HepG2 (cell line): ENCODE measurements around the gene USB1. TPM values are rescaled to one million over a fixed set of nuclear protein-coding genes. Genes with fewer than 3 reads are reported as not detected.

ENCODE experiments used
- HNRNPK ChIP-seq: fragments of 200-400 bp; formaldehyde crosslinking; IDR thresholded peaks from 2 replicates; pipeline ENCODE4 v1.6.1; 2018; ENCODE audit warnings: low read length, low read depth, moderate library complexity, mild to moderate bottlenecking; ENCODE audit not compliant: poor library complexity, severe bottlenecking
- HNRNPLL ChIP-seq: fragments of 200-400 bp; formaldehyde crosslinking; IDR thresholded peaks from 2 replicates; pipeline ENCODE4 v1.6.1; 2017; ENCODE audit warnings: mild to moderate bottlenecking, low read depth, low read length; ENCODE audit not compliant: poor library complexity, severe bottlenecking
- HOXA3 ChIP-seq: sonication (generic); formaldehyde crosslinking; IDR thresholded peaks from 2 replicates; pipeline ENCODE4 v1.5.0; 2020; ENCODE audit warnings: missing genetic modification reagents
- HOXA5 ChIP-seq: sonication (generic); formaldehyde crosslinking; IDR thresholded peaks from 2 replicates; pipeline ENCODE4 v1.4.0; 2020; ENCODE audit warnings: missing genetic modification reagents
- MAZ ChIP-seq, 2 experiments: sonication (generic) in 1 of 2; formaldehyde crosslinking in 1 of 2; IDR thresholded peaks; 2 replicates each; pipeline versions ENCODE4 v1.5.0 to v1.6.1; 2012 to 2020; ENCODE audit warnings: low read depth in 2 of 2, mild to moderate bottlenecking in 2 of 2, borderline replicate concordance in 1 of 2, improper control_type of control experiment in 1 of 2, low read length in 1 of 2, missing genetic modification reagents in 1 of 2, moderate library complexity in 1 of 2
- NFATC3 ChIP-seq: sonication (generic); formaldehyde crosslinking; IDR thresholded peaks from 2 replicates; pipeline ENCODE4 v1.5.1; 2020; ENCODE audit warnings: mild to moderate bottlenecking, missing genetic modification reagents
- NR3C1 ChIP-seq: sonication (generic); formaldehyde crosslinking; IDR thresholded peaks from 2 replicates; pipeline ENCODE4 v1.4.0; 2020; ENCODE audit warnings: missing genetic modification reagents
- SALL1 ChIP-seq: sonication (generic); formaldehyde crosslinking; IDR thresholded peaks from 2 replicates; pipeline ENCODE4 v1.8.0; 2022; ENCODE audit warnings: mild to moderate bottlenecking, missing genetic modification reagents
- SAP130 ChIP-seq: IDR thresholded peaks from 2 replicates; pipeline ENCODE4 v1.6.1; 2016; ENCODE audit warnings: low read depth
- SP5 ChIP-seq: IDR thresholded peaks from 2 replicates; pipeline ENCODE4 v1.6.1; 2016; ENCODE audit warnings: low read depth, borderline replicate concordance
- TRIM24 ChIP-seq: sonication (generic); formaldehyde crosslinking; IDR thresholded peaks from 2 replicates; pipeline ENCODE4 v1.8.0; 2022; ENCODE audit warnings: mild to moderate bottlenecking, missing genetic modification reagents
- ZBTB38 ChIP-seq: sonication (generic); formaldehyde crosslinking; IDR thresholded peaks from 2 replicates; pipeline ENCODE4 v1.5.1; 2020; ENCODE audit warnings: mild to moderate bottlenecking, missing genetic modification reagents
- ZC3H13 ChIP-seq: sonication (generic); formaldehyde crosslinking; IDR thresholded peaks from 2 replicates; pipeline ENCODE4 v1.8.1; 2023; ENCODE audit warnings: mild to moderate bottlenecking, missing genetic modification reagents, moderate library complexity
- ZNF33B ChIP-seq: sonication (generic); formaldehyde crosslinking; IDR thresholded peaks from 2 replicates; pipeline ENCODE4 v1.5.1; 2020; ENCODE audit warnings: mild to moderate bottlenecking, missing genetic modification reagents
- ZNF766 ChIP-seq: sonication (generic); formaldehyde crosslinking; IDR thresholded peaks from 2 replicates; pipeline ENCODE4 v1.5.0; 2020; ENCODE audit warnings: missing genetic modification reagents, borderline replicate concordance
- ZNF768 ChIP-seq: sonication (generic); formaldehyde crosslinking; IDR thresholded peaks from 2 replicates; pipeline ENCODE4 v1.4.0; 2020; ENCODE audit warnings: missing genetic modification reagents
- polyA plus RNA-seq, 8 experiments: library from polyadenylated mRNA; depleted of rRNA in 3 of 8; stranded (reverse) in 7 of 8; unstranded in 1 of 8; fragments of >200 nt; fragmentation: Illumina TruSeq in 4 of 8; extraction: Trizol in 4 of 8; gene quantifications; 2 replicates each; pipeline versions ENCODE4 v1.2.1 to v1.2.3, GENCODE V29; 2011 to 2016; ENCODE audit warnings: low read depth in 4 of 8, missing spikeins in 1 of 8, mixed read lengths in 1 of 8; ENCODE audit not compliant: insufficient read depth in 1 of 8
- total RNA-seq, 5 experiments: library from RNA; depleted of rRNA; stranded (reverse); fragments of >200 nt; fragmentation: Illumina TruSeq; extraction: Trizol; gene quantifications; 2 replicates each; pipeline ENCODE4 v1.2.3, GENCODE V29; 2016; ENCODE audit warnings: low read depth in 1 of 5
- TF ChIP-seq, protein P1 (sequence below): sonication (generic); formaldehyde crosslinking; IDR thresholded peaks from 2 replicates; pipeline ENCODE4 v1.4.0; 2020; ENCODE audit warnings: mild to moderate bottlenecking, missing genetic modification reagents
- TF ChIP-seq, protein P2 (sequence below): sonication (generic); formaldehyde crosslinking; IDR thresholded peaks from 2 replicates; pipeline ENCODE4 v1.4.0; 2020; ENCODE audit warnings: missing genetic modification reagents
- TF ChIP-seq, protein P3 (sequence below): sonication (generic); formaldehyde crosslinking; IDR thresholded peaks from 2 replicates; pipeline ENCODE4 v1.4.0; 2020; ENCODE audit warnings: missing genetic modification reagents
- TF ChIP-seq, protein P4 (sequence below): sonication (generic); formaldehyde crosslinking; IDR thresholded peaks from 2 replicates; pipeline ENCODE4 v1.4.0; 2020; ENCODE audit warnings: mild to moderate bottlenecking, missing genetic modification reagents

The USB1 gene
- total and polyA plus RNA-seq, 2 of the 13 experiments (the other 11 are each of a cell fraction or from before 2014, with no cell fraction given): 16.7 to 65.4 TPM

DNA sequence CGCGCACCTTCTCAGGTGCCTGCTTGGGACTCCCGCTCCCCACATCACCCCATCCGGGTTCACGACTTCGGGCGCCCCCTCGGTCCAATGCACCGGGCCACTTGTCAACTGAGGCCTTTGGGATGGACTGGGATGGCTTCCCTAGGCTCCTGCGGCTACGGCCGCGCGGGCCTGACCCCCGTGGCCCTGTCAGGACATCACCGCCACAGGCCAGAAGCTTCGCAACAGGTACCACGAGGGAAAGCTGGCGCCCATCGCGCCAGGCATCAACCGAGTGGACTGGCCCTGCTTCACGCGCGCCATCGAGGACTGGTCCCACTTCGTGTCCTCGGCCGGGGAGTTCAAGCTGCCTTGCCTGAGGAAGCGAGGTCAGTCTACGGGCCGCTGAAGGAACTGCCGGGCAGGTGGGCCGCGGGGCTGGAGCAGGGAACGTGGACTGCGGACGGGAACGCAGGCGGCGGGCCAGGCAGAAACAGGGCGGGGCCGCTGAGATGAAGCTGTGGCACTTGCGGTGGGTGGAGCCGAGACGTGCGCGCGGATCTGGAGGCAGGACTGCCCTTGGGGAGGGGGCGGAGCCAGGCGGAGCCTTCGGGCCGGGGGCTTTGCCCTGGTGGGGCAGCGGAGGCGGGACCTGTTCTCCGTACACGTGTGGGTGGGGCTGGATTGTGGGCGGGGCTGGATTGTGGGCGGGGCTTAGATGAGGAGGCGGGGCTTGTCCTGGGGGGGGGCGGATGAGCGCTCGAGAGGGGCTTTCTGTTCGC lies 16.6 kb upstream of the USB1 start (continued):
- TF ChIP-seq, protein P1, sequence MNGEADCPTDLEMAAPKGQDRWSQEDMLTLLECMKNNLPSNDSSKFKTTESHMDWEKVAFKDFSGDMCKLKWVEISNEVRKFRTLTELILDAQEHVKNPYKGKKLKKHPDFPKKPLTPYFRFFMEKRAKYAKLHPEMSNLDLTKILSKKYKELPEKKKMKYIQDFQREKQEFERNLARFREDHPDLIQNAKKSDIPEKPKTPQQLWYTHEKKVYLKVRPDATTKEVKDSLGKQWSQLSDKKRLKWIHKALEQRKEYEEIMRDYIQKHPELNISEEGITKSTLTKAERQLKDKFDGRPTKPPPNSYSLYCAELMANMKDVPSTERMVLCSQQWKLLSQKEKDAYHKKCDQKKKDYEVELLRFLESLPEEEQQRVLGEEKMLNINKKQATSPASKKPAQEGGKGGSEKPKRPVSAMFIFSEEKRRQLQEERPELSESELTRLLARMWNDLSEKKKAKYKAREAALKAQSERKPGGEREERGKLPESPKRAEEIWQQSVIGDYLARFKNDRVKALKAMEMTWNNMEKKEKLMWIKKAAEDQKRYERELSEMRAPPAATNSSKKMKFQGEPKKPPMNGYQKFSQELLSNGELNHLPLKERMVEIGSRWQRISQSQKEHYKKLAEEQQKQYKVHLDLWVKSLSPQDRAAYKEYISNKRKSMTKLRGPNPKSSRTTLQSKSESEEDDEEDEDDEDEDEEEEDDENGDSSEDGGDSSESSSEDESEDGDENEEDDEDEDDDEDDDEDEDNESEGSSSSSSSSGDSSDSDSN (CRISPR knock-in tag): 0 out of 2 replicates have a peak, but pooled peaks have one; percentile 28
- TF ChIP-seq, protein P2, sequence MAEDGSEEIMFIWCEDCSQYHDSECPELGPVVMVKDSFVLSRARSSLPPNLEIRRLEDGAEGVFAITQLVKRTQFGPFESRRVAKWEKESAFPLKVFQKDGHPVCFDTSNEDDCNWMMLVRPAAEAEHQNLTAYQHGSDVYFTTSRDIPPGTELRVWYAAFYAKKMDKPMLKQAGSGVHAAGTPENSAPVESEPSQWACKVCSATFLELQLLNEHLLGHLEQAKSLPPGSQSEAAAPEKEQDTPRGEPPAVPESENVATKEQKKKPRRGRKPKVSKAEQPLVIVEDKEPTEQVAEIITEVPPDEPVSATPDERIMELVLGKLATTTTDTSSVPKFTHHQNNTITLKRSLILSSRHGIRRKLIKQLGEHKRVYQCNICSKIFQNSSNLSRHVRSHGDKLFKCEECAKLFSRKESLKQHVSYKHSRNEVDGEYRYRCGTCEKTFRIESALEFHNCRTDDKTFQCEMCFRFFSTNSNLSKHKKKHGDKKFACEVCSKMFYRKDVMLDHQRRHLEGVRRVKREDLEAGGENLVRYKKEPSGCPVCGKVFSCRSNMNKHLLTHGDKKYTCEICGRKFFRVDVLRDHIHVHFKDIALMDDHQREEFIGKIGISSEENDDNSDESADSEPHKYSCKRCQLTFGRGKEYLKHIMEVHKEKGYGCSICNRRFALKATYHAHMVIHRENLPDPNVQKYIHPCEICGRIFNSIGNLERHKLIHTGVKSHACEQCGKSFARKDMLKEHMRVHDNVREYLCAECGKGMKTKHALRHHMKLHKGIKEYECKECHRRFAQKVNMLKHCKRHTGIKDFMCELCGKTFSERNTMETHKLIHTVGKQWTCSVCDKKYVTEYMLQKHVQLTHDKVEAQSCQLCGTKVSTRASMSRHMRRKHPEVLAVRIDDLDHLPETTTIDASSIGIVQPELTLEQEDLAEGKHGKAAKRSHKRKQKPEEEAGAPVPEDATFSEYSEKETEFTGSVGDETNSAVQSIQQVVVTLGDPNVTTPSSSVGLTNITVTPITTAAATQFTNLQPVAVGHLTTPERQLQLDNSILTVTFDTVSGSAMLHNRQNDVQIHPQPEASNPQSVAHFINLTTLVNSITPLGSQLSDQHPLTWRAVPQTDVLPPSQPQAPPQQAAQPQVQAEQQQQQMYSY (CRISPR knock-in tag): peak; percentile 80; the same call in 1 of the 2 replicates
- TF ChIP-seq ZNF766 (CRISPR knock-in tag): no peak
- TF ChIP-seq, protein P3, sequence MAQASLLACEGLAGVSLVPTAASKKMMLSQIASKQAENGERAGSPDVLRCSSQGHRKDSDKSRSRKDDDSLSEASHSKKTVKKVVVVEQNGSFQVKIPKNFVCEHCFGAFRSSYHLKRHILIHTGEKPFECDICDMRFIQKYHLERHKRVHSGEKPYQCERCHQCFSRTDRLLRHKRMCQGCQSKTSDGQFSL (CRISPR knock-in tag): no peak
- peak; percentile 87; the same call in 1 of the 2 replicates for TF ChIP-seq NR3C1 (CRISPR knock-in tag)
- TF ChIP-seq ZNF768: peak; percentile 47; the same call in 1 of the 2 replicates
- TF ChIP-seq HNRNPLL: peak; percentile 98
- TF ChIP-seq SALL1: peak; percentile 28; the same call in 1 of the 2 replicates
- peak; percentile 29; the same call in 1 of the 2 replicates for TF ChIP-seq ZC3H13
- TF ChIP-seq SAP130: peak; percentile 27; the same call in 1 of the 2 replicates
- no peak for TF ChIP-seq HOXA5 (CRISPR knock-in tag)
- TF ChIP-seq HNRNPK: peak; percentile 33
- TF ChIP-seq, protein P4, sequence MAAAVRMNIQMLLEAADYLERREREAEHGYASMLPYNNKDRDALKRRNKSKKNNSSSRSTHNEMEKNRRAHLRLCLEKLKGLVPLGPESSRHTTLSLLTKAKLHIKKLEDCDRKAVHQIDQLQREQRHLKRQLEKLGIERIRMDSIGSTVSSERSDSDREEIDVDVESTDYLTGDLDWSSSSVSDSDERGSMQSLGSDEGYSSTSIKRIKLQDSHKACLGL (CRISPR knock-in tag): peak; percentile 36; the same call in 1 of the 2 replicates
- TF ChIP-seq HOXA3 (CRISPR knock-in tag): peak; percentile 19; the same call in 1 of the 2 replicates
- no peak for TF ChIP-seq MAZ (IDR thresholded peaks at IDR 0.05; ENCODE audit: borderline replicate concordance, low read depth, low read length)
- peak; percentile 11 for TF ChIP-seq MAZ (CRISPR knock-in tag; IDR thresholded peaks at IDR 0.05; ENCODE audit: low read depth)
- peak; percentile 52; the same call in 1 of the 2 replicates for TF ChIP-seq SP5 (CRISPR knock-in tag)
- 0 out of 2 replicates have a peak, but pooled peaks have one; percentile 50 for TF ChIP-seq NFATC3
- no peak; the same call in 1 of the 2 replicates for TF ChIP-seq TRIM24 (CRISPR knock-in tag)
- TF ChIP-seq ZNF33B: 0 out of 2 replicates have a peak, but pooled peaks have one; percentile 45
- TF ChIP-seq ZBTB38: peak; percentile 80
